HG02943 (cell line): ENCODE measurements around the gene ABCC2.
"Not testable (repeated sequence)": the region's sequence is repeated elsewhere in the genome, so short reads cannot be mapped to it uniquely, and the experiment has no call there.

Experiments
- ATAC-seq: cut with Tn5 transposase; IDR thresholded peaks from one replicate; pipeline ENCODE4 v1.9.1; 2021; ENCODE audit warnings: mild to moderate bottlenecking, low read depth, moderate library complexity; ENCODE audit not compliant: unreplicated experiment

Gene ABCC2

GRCh38 chr10:99805190-99805589 lies 22.8 kb downstream of the ABCC2 start:
- ATAC-seq, result no peak

DNA sequence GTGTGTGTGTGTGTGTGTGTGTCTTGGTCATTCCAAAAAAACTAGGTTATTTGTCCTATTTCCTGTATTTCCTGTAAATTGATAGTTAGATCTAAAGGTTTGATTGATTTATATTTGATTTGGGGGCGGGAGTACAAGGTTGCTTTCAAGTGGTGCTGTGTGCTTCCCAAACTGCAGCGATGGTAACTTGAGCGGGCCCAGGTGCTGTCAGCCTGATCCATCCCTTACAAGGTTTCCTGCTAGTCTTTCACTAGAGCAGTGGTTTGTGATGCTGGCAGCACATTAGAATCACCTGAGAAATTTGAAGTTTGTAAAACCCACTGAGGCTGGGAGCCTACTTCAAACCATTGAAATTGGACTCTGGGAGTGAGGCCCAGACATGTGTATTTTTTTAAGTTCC lies 23.7 kb downstream of the ABCC2 start:
- ATAC-seq, result no peak

DNA sequence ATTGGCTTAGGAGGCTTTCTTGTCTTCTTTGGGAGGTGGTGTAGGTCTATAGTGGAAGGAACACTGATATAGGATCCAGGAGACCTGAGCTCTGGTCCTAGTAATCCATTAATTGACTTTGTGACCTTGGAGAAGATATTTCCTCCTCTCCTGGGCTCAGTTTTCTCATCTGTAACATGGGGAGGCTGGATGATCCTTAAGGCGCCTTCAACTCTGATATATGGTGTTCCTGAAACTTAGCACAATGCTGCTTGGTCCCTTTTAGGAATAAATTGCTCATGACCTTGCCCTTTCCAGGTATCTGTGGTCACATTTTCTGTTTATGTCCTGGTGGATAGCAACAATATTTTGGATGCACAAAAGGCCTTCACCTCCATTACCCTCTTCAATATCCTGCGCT lies 25.3 kb downstream of the ABCC2 start:
- no peak for ATAC-seq

DNA sequence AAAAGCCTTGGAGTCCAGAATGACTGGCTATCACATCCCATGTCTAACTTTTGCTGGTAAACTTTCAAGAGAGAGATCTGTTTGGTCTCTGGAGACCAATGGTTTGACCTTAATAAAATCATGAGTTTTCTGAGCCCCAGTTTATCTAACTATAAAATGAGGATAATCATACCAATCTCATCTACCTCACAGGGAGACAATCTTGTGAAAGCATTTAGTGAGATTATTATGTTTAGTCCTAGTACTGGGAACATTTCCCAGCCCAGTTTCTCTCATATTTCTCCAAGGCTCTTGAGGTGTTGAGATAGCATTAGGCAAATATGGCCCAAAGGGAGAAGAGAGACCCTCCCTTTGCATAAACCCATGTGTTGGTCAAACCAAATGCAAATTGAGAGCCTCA lies 25.8 kb downstream of the ABCC2 start:
- no peak for ATAC-seq

DNA sequence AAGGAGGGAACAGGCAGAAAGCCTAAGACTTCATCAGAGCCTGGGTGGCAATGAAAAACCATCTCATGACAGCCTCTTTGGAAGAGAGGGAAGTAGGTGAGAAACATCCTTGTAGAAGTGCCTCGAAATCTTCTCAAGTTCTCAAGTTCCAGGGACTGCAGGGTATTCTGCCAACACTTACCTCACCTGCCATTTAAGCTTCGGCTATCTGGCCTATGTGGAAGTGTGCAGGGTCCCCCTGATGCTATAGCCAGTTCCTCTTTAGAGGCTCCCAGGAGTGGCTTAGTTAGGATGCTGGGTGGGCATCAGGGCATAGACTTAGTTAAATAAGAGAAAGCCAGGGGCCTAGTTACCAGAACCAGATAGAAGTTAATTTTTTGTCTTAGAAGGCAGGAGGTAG lies 27.0 kb downstream of the ABCC2 start:
- no peak for ATAC-seq

- ATAC-seq, result no peak
These were observed 27.6 kb downstream of the ABCC2 start for GRCh38 chr10:99809931-99810615.

- no peak for ATAC-seq
These were observed 29.7 kb downstream of the ABCC2 start for GRCh38 chr10:99812177-99812576.

DNA sequence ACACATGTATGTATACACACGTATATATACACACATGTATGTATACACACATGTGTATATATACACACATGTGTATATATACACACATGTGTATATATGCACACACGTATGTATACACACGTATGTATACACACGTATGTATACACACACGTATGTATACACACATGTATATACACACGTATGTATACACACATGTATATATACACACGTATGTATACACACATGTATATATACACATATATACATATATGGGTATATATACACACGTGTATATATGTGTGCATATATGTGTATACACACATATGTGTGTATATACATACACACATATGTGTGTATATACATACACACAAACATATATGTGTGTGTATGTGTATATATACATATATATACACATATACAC lies 31.7 kb downstream of the ABCC2 start:
- ATAC-seq, result no peak

DNA sequence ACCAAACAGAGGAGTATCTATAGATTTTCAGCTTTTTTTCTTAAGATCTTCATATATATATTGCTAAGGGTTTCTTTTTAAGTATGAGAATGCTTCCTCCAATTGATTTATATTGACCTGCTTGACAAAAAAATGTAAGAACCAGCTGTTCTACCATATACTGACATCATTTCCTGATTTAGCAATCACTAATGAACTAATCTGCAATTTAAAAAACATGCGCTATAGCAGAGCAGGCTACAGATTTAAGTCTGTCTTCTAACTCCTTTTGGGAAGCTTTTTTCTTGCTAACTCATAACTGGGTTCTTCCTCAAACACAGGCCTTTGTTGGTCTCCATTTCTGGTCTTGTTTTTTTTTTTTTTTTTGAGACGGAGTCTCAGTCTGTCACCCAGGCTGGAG lies 33.2 kb downstream of the ABCC2 start:
- ATAC-seq, result no peak

- no peak for ATAC-seq
These were observed 45.5 kb downstream of the ABCC2 start for GRCh38 chr10:99827936-99828335.

GRCh38 chr10:99828464-99828863 lies 46.0 kb downstream of the ABCC2 start:
- ATAC-seq, result no peak

- ATAC-seq, result no peak
These were observed 50.0 kb downstream of the ABCC2 start for GRCh38 chr10:99832439-99832838.

DNA sequence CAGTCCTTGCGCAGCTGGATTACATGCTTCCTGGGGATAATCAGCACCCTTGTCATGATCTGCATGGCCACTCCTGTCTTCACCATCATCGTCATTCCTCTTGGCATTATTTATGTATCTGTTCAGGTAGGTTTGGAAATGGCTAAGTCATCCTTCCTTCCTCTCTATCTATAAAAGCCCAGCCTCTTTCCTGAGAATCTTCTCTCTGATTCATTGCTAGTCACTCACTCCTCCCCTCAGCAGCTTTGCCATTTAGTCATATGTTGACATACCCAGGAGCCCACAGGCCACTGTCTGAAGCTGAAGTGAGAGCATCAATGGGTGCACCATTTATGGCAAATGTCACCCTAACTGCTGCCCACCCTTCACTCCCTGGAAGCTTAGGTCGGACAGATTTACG lies 52.0 kb downstream of the ABCC2 start:
- no peak for ATAC-seq

GRCh38 chr10:99835947-99836346 lies 53.5 kb downstream of the ABCC2 start:
- ATAC-seq, result no peak

DNA sequence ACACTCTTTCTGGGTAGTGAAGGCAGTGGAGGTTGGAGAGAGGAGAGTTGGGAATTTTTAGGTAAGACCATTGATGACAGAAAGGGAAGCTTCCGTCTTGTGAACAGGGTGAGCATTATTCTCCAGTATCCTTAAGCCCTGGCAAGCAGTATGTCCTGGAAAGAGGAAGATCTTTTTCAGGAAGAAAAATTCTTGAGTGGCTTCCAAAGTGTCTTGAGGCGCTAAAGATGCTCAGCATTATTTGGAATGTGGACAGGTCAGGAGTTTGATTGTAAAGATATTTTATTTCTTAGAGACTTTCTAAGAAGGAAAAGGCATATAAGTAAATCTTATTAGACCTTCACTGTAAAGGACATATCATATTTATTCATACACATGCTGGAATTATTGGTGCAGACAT lies 54.3 kb downstream of the ABCC2 start:
- no peak for ATAC-seq

- not testable (repeated sequence) for ATAC-seq
These were observed 58.4 kb downstream of the ABCC2 start for GRCh38 chr10:99840859-99841258.

- no peak for ATAC-seq
These were observed 59.3 kb downstream of the ABCC2 start for GRCh38 chr10:99841746-99842145.

DNA sequence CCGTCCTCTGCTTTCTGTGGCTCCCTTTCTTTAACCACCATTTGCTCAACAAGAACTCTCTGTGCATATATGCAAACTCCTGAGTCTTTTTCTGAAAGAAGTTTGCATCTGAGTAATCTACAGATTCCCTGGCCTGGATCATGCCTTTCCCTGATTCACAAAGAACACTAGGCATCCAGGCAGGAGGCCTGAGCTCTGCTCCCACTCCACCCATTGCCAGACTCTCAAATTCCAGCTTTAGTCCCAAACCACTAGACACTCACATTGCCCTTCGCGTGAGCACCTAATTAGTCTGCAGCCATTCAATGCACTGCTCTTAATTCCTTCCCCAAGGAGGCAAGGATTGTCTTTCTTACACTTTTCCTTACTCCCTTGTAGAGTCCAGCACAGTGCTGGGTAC lies 60.9 kb downstream of the ABCC2 start:
- ATAC-seq, result no peak

DNA sequence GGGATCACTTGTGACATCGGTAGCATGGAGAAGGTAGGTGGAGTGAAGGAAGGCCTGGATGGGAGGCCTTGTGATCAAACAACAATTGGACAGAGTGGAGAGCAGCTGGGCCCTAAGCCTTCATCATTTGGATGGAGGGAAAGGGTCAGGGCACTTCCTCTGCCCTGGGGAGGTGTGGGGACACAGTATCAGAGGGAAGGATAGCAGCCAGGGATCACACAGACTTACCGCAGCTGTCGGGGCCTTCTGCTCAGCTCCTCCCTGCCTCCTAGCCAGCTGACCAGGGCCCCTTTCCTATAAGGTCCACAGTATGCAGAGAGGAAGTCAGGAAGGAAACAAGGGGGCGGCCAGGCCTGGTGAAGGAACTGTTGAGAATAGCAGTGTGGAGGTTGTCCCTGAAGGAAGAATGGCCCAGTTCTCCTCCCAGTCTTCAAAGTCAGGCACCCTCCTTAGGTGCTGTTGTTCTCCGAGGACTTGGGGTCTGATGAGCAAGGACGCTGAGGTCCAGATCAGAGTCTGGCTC lies 62.1 kb downstream of the ABCC2 start:
- no peak for ATAC-seq

DNA sequence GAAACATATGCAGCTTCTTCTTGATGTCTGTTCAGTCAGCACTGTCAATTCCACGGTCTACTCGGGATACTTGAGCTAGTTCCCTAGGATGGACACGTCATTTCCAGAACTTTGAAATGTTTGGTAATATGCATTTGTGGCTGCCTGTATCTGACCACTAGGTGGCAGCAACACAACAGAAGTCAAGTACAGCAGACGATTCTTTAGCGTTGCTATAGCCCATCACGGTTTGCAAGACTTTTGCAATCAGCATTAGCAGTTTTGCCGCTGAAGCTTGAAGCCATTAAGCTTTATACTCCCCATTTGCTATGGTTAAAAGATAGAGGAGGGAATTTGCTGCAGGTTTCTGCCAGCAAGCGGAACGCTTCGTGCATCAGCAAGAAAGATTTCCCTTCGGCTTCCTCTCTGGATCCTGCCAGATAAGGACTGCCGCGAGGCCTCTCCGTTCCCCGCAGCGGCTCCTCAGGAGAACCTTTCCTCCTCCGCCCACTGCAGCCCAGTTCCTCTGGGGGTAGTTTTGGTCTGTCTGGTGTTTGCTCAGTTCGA lies 63.5 kb downstream of the ABCC2 start:
- no peak for ATAC-seq

- no peak for ATAC-seq
These were observed 66.6 kb downstream of the ABCC2 start for GRCh38 chr10:99849057-99849456.

GRCh38 chr10:99849536-99849935 lies 67.1 kb downstream of the ABCC2 start:
- ATAC-seq, result no peak
